ENCODE data around the gene EYS.

Gene EYS

GRCh38 chr6:64197246-64197645 lies 1509.8 kb downstream of the EYS start:
- no peak for DNase-seq (ENCODE audit: extremely low read depth in 1 of 2, low read depth in 1 of 2)

GRCh38 chr6:64186592-64186991 lies 1520.4 kb downstream of the EYS start:
- no peak for DNase-seq (ENCODE audit: extremely low read depth in 1 of 2, low read depth in 1 of 2)

GRCh38 chr6:64185621-64186020 lies 1521.4 kb downstream of the EYS start:
- no peak for DNase-seq (ENCODE audit: extremely low read depth in 1 of 2, low read depth in 1 of 2)

- DNase-seq (ENCODE audit: extremely low read depth in 1 of 2, low read depth in 1 of 2), result no peak
Observed at GRCh38 chr6:64175296-64175695, 1531.7 kb downstream of the EYS start.

- no peak for DNase-seq (ENCODE audit: extremely low read depth in 1 of 2, low read depth in 1 of 2)
Observed at GRCh38 chr6:64170316-64170715, 1536.7 kb downstream of the EYS start.

- DNase-seq (ENCODE audit: extremely low read depth in 1 of 2, low read depth in 1 of 2), result no peak
Observed at GRCh38 chr6:64160486-64160885, 1546.5 kb downstream of the EYS start.

- no peak for DNase-seq (ENCODE audit: extremely low read depth in 1 of 2, low read depth in 1 of 2)
Observed at GRCh38 chr6:64155063-64155462, 1552.0 kb downstream of the EYS start.

GRCh38 chr6:64146876-64147275 lies 1560.2 kb downstream of the EYS start:
- DNase-seq (ENCODE audit: extremely low read depth in 1 of 2, low read depth in 1 of 2), result no peak

- no peak for DNase-seq (ENCODE audit: extremely low read depth in 1 of 2, low read depth in 1 of 2)
Observed at GRCh38 chr6:64146094-64146493, 1560.9 kb downstream of the EYS start.

GRCh38 chr6:64145658-64146057 lies 1561.4 kb downstream of the EYS start:
- no peak for DNase-seq (ENCODE audit: extremely low read depth in 1 of 2, low read depth in 1 of 2)

GRCh38 chr6:64143101-64143500 lies 1563.9 kb downstream of the EYS start:
- no peak for DNase-seq (ENCODE audit: extremely low read depth in 1 of 2, low read depth in 1 of 2)

- DNase-seq (ENCODE audit: extremely low read depth in 1 of 2, low read depth in 1 of 2), result no peak
Observed at GRCh38 chr6:64141680-64142079, 1565.3 kb downstream of the EYS start.

- DNase-seq (ENCODE audit: extremely low read depth in 1 of 2, low read depth in 1 of 2), result no peak
Observed at GRCh38 chr6:64128301-64129024, 1578.6 kb downstream of the EYS start.

- no peak for DNase-seq (ENCODE audit: extremely low read depth in 1 of 2, low read depth in 1 of 2)
Observed at GRCh38 chr6:64123761-64124633, 1583.0 kb downstream of the EYS start.

GRCh38 chr6:64122712-64123375 lies 1584.2 kb downstream of the EYS start:
- no peak for DNase-seq (ENCODE audit: extremely low read depth in 1 of 2, low read depth in 1 of 2)

GRCh38 chr6:64121011-64121565 lies 1585.9 kb downstream of the EYS start:
- DNase-seq (ENCODE audit: extremely low read depth in 1 of 2, low read depth in 1 of 2), result no peak

GRCh38 chr6:64113704-64114103 lies 1593.3 kb downstream of the EYS start:
- no peak for DNase-seq (ENCODE audit: extremely low read depth in 1 of 2, low read depth in 1 of 2)

- DNase-seq (ENCODE audit: extremely low read depth in 1 of 2, low read depth in 1 of 2), result no peak
Observed at GRCh38 chr6:64104051-64104450, 1603.0 kb downstream of the EYS start.

GRCh38 chr6:64103480-64103879 lies 1603.5 kb downstream of the EYS start:
- no peak for DNase-seq (ENCODE audit: extremely low read depth in 1 of 2, low read depth in 1 of 2)

- no peak for DNase-seq (ENCODE audit: extremely low read depth in 1 of 2, low read depth in 1 of 2)
Observed at GRCh38 chr6:64100702-64101303, 1606.2 kb downstream of the EYS start.

GRCh38 chr6:64090352-64090751 lies 1616.7 kb downstream of the EYS start:
- DNase-seq (ENCODE audit: extremely low read depth in 1 of 2, low read depth in 1 of 2), result no peak

Measured in activated CD8-positive, alpha-beta memory T cell treated with anti-CD3 and anti-CD28 coated beads for 1 hour (primary cell).